GM18909 (cell line): ENCODE results near the gene TMEM130.

ENCODE experiments used
- ATAC-seq: cut with Tn5 transposase; IDR thresholded peaks from one replicate; pipeline ENCODE4 v1.9.1; 2021; ENCODE audit warnings: mild to moderate bottlenecking; ENCODE audit not compliant: unreplicated experiment, poor library complexity

TMEM130 gene

GRCh38 chr7:98816967-98817710 is 52.7 kb downstream of the TMEM130 start:
- no peak for ATAC-seq

- no peak for ATAC-seq
Observed at GRCh38 chr7:98816241-98816640, 53.6 kb downstream of the TMEM130 start.

- no peak for ATAC-seq
Observed at GRCh38 chr7:98815313-98815712, 54.5 kb downstream of the TMEM130 start.

- ATAC-seq, result no peak
Observed at GRCh38 chr7:98811299-98811698, 58.5 kb downstream of the TMEM130 start.

- ATAC-seq, result no peak
Observed at GRCh38 chr7:98810153-98810802, 59.5 kb downstream of the TMEM130 start.

GRCh38 chr7:98808751-98809460 is 60.9 kb downstream of the TMEM130 start:
- no peak for ATAC-seq

- no peak for ATAC-seq
Observed at GRCh38 chr7:98807068-98808048, 62.5 kb downstream of the TMEM130 start.

- ATAC-seq, result no peak
Observed at GRCh38 chr7:98805956-98806838, 63.6 kb downstream of the TMEM130 start.

GRCh38 chr7:98802781-98803110 is 67.1 kb downstream of the TMEM130 start:
- ATAC-seq, result peak; percentile 26

- ATAC-seq, result peak; percentile 93
Observed at GRCh38 chr7:98802088-98802780, 67.6 kb downstream of the TMEM130 start.

- ATAC-seq, result no peak
Observed at GRCh38 chr7:98800996-98801395, 68.8 kb downstream of the TMEM130 start.

GRCh38 chr7:98797150-98797549 is 72.7 kb downstream of the TMEM130 start:
- ATAC-seq, result no peak
